Measurements from ENCODE around the gene AGO3.
A peak's percentile ranks its signal among the peaks of the same experiment; 100 is the strongest.
"Not testable (repeated sequence)": the region's sequence is repeated elsewhere in the genome, so short reads cannot be mapped to it uniquely, and the experiment has no call there.

Gene AGO3

GRCh38 chr1:35924838-35925237, 6.1 kb upstream of the AGO3 start:
- no peak for DNase-seq (ENCODE audit: low read depth in 3 of 3, low spot score in 1 of 3)

DNA sequence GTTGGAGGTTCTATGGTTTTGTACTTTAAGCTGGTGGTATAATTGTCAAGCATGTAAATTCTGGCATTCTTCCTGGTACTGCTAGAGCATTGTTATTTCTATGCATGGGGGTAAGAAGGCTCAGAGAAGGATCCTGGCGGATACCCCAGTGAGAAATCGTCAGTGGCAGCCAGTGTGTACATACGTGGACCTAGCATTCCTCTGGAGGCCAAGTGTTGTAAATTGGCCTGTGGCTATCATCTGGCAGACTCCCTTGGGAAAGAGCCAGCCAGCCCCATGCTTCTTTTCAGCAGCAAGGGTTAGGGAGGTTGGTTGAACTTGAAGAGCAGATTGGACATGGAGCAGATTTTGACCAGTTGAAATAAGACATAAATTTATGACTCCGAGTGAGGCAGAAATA, 5.2 kb upstream of the AGO3 start:
- no peak for DNase-seq (ENCODE audit: low read depth in 3 of 3, low spot score in 1 of 3)

DNA sequence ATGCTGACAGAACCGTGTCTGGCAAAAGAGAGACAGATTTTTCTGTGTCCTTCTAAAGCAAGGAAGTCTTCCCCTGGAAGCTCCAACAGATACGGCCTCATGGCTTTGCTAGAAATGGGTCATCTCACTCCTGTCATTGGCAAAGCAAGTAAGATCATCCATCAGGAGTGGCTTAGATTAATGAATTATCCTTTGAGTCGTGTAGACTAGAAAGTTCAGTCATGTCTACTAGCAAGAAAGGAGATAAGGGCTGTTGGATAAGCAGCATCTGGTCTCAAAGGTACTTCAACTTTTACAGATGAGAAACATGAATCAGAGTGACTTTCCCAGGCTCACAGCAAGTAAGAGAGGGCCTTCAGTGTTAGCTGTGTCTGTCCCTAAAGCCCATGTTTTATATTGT, 3.4 kb upstream of the AGO3 start:
- DNase-seq (ENCODE audit: low read depth in 3 of 3, low spot score in 1 of 3), result no peak

DNA sequence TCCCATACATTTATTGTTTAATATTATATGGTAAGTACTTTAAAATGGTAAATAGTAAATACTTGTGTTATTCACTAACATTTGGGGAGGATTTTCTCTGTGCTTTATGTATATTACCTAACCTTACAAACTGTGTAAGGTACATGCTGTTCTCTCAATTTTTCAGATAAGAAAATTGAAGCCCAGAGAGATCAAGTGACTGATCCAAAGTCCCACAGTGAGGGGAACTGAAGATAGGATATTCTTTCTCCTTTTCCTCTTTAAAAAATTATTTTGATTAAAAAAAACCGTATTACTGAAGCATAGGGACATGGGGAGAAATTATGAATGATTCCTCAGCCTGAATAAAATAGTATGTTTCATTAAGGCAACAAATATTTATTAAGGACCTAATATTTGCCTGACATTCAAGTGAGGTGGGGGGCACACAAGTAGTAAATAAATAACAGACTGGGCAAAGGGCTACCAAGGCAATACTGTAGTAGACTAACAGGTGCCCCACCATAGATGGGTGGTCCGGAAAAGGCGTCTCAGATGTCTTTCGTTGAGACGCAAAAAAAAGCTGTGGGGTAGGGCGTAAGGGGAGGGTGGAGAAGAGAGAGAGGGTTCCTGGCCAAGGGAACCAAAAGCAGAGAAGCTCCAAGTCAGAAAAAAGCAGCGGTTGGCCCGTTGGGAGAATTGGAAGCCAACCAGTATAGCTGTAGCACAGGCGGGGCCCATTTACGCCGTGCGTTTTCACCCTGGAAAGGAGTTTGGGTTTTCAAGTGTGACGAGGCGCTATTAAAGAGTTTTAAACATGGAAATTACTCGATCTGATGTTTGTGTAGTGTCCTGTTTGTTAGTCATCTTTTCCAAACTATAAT, 944 bp upstream of the AGO3 start:
- DNase-seq (ENCODE audit: low read depth in 3 of 3, low spot score in 1 of 3), result peak in 1 of 3 donors; percentile 11

DNA sequence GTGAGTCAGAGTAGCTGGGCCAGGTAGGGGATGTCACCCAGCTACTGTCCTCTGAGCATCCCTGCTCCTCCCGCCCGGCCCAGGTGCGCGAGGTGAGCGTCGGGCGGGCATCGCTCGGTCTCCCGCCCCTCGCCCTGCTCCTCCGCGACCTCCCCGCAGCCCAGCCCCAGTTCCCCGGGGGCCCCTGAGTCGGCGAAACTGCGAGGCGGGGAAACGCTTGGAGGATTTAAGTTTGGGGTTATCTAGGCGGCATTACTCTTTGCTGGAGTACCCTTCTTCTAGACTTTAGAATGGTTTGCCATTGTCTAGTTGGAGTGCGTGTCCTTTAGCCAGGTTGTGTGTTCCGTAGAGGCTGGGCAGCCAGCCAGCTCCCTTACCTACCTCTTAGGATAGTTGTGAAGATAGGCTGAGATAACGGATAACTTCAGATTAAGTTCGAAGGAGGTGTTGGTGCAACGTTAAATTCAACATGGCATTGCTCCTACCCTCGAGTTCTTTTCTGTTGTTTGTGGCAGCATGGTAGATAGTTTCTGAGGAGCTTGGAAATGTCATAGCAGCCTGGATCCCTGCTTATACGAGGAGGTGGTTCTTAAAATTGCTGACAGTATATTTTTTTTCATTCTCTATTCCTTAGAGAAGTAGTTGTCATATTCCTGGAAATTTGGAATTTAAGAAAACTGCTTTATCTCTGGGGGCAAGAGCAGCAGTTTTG, 697 bp downstream of the AGO3 start:
- no peak for DNase-seq (ENCODE audit: low read depth in 3 of 3, low spot score in 1 of 3)

DNA sequence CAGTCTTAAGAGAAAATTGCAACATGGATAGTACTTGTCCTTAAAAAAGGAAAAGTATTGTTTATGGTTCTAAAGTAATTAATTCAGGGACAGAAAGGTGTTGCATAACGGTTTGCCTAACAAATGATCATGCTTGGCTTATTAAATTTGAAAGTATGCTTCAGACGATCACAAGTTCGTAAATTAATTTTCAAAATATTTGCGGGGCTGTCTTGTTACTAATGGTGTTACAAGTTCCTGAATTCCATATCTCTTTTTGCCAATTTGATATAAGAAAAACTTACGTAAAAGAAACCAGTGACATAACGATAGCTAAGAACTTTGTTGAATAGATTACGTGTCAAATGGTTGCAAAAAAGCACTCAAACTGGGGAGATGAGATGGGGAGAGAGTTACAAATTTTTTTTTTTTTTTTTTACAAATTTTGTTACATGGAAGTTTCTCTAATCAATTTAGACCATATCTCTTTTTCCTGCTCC, 1.3 kb downstream of the AGO3 start:
- DNase-seq (ENCODE audit: low read depth in 3 of 3, low spot score in 1 of 3), result no peak

DNA sequence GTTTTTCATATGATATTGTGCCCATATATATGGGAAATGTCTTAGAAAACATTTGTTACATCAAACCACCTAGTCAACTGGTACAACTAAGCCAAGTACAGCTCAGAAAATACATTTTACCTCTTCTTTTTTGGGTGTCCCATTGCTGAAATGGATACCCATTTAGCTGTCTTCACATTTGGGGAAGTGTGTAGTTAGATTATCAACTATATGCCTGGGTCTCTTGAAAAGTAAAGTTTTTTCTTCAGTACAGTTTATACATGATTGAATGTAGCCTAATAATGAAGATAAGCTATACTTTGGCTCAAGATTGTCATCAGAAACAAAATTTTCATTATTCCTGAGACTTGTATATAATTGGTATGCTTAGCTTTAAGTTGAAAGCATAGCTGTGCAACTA, 2.0 kb downstream of the AGO3 start:
- no peak for DNase-seq (ENCODE audit: low read depth in 3 of 3, low spot score in 1 of 3)

GRCh38 chr1:35935442-35936388, 4.8 kb downstream of the AGO3 start:
- no peak for DNase-seq (ENCODE audit: low read depth in 3 of 3, low spot score in 1 of 3)

DNA sequence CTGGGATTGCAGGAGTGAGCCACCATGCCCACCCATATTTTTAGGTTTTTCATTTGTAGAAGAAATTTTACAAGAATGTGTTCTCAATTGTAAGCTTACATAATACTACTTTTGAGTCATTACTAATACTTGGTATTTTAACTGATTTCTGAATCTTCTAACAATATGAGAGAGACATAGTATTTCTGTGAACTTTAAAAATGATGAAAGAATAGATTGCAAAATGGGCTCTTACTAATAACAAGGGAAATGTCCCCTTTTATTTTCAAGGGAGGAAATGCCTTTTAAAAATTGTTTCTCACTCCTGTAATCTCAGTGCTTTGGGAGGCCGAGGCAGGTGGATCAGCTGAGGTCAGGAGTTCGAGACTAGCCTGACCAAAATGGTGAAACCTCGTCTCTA, 5.9 kb downstream of the AGO3 start:
- no peak for DNase-seq (ENCODE audit: low read depth in 3 of 3, low spot score in 1 of 3)

DNA sequence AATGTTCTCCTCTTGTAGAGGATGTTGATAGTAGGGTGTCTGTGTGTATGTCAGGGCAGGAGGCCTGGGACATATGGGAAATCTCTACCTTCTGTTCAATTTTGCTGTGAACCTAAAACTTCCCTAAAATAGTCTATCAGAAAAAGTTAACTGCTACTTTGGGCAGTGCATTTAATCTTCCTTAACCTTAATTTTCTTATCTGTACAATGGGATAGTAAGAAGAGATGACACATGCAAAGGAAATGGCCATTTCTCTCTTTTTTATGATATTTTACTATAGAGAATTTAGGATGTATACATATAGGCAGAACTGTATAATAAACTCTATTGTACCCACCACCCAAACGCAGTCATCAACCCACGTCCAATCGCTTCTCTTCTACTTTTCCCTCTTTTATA, 8.6 kb downstream of the AGO3 start:
- DNase-seq (ENCODE audit: low read depth in 3 of 3, low spot score in 1 of 3), result no peak

- no peak for DNase-seq (ENCODE audit: low read depth in 3 of 3, low spot score in 1 of 3)
Observed at GRCh38 chr1:35945327-35945726, 14.4 kb downstream of the AGO3 start.

GRCh38 chr1:35947547-35947946, 16.6 kb downstream of the AGO3 start:
- DNase-seq (ENCODE audit: low read depth in 3 of 3, low spot score in 1 of 3), result no peak

- no peak for DNase-seq (ENCODE audit: low read depth in 3 of 3, low spot score in 1 of 3)
Observed at GRCh38 chr1:35958558-35958957, 27.7 kb downstream of the AGO3 start.

GRCh38 chr1:35959304-35959703, 28.4 kb downstream of the AGO3 start:
- no peak for DNase-seq (ENCODE audit: low read depth in 3 of 3, low spot score in 1 of 3)

DNA sequence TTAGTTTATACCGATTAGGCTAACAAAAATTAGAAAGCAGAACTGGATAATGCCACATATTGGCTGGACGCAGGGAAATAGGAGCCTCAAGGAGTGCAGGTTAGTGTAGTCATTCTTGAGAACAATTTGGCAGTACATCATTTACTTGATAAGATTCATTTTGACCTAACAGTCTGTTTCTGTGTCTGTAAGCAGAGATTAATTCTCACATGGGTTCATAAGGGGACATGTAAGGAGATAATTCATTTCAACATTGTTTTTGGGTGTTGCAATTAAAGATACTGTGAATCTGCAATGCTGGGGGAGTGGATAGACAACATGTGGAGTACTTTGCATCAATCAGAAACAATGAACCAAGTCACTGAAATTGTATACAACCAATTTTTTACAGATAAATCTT, 32.0 kb downstream of the AGO3 start:
- DNase-seq (ENCODE audit: low read depth in 3 of 3, low spot score in 1 of 3), result no peak

DNA sequence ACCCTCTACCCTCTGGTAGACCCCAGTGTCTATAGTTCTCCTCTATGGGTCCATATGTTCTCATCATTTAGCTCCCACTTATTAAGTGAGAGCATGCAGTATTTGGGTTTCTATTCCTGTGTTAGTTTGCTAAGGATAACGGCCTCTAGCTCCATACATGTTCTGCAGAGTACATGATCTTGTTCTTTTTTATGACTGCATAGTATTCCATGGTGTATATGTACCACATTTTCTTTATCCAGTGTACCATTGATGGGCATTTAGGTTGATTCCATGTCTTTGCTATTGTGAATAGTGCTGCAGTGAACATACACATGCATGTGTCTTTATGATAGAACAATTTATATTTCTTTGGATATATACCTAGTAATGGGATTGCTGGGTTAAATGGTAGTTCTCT, 33.4 kb downstream of the AGO3 start:
- DNase-seq (ENCODE audit: low read depth in 3 of 3, low spot score in 1 of 3), result not testable (repeated sequence)

GRCh38 chr1:35968396-35968795, 37.5 kb downstream of the AGO3 start:
- DNase-seq (ENCODE audit: low read depth in 3 of 3, low spot score in 1 of 3), result no peak

DNA sequence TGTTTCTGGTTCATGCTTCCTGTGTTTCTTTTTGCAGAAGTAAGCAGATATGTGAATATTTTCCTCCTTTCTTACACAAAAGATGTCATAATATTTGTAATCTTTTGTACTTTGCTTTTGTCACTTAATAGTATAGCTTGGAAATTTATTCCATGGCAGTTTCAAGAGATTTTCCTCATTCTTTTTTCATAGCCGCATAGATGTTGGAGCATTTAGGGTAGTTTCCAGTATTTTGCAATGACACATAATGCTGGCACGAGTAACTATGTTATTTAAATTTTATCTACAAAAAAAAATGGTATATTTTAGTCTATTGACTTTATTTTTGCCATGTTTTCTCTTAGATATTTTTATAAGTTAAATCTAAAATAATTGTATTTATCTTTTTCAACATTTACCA, 40.7 kb downstream of the AGO3 start:
- no peak for DNase-seq (ENCODE audit: low read depth in 3 of 3, low spot score in 1 of 3)

- not testable (repeated sequence) for DNase-seq (ENCODE audit: low read depth in 3 of 3, low spot score in 1 of 3)
Observed at GRCh38 chr1:35972631-35973030, 41.7 kb downstream of the AGO3 start.

GRCh38 chr1:35980090-35980489, 49.2 kb downstream of the AGO3 start:
- no peak for DNase-seq (ENCODE audit: low read depth in 3 of 3, low spot score in 1 of 3)

- DNase-seq (ENCODE audit: low read depth in 3 of 3, low spot score in 1 of 3), result no peak
Observed at GRCh38 chr1:35988237-35988636, 57.3 kb downstream of the AGO3 start.

Data from stimulated activated CD4-positive, alpha-beta T cell treated with anti-CD3 and anti-CD28 coated beads, TNF-alpha, amount 100 ng/mL, for 1 hour (primary cell).